GM12892 (cell line): ENCODE measurements around the gene PIM3.

Experiments
- POLR2A ChIP-seq: IDR thresholded peaks from 2 replicates; pipeline ENCODE4 v1.6.1; 2011; ENCODE audit warnings: low read depth, low read length, control low read depth
- TAF1 ChIP-seq: IDR thresholded peaks from 2 replicates; pipeline ENCODE4 v1.6.1; 2011; ENCODE audit warnings: low read depth, mild to moderate bottlenecking, control low read depth, low read length, borderline replicate concordance

- TF ChIP-seq POLR2A = no peak
- TF ChIP-seq TAF1 = no peak
Measured at GRCh38 chr22:49946612-49947295, 13.8 kb upstream of the PIM3 start.
